ENCODE measurements around the gene FUS. TPM values are rescaled to one million over a fixed set of nuclear protein-coding genes. Genes with fewer than 3 reads are reported as not detected.

FUS gene
- total and polyA plus RNA-seq, 2 experiments from 2014 or later = 247 to 528 TPM

- Histone ChIP-seq H3K79me2 (replicated peaks; ENCODE audit: insufficient read depth) (peaks cover 8% of the 10 kb centered on the region; the same call in 1 of the 2 replicates), H3K36me3 (ENCODE audit: insufficient read depth) (peaks cover 9% of the 10 kb centered on the region), H3K4me3 (no peak overlapping the region; the same call in 1 of the 2 replicates), H4K20me1 (replicated peaks; ENCODE audit: insufficient read depth) (no peaks in the 10 kb centered on the region; the same call in 1 of the 2 replicates), H3K4me1 (ENCODE audit: insufficient read depth) (peaks cover 29% of the 10 kb centered on the region), H3K9me2 (ENCODE audit: insufficient read depth) (no peaks in the 10 kb centered on the region), H3F3A (replicated peaks; ENCODE audit: low read depth) (peaks cover 3% of the 10 kb centered on the region; the same call in 1 of the 2 replicates), H2AFZ (no peak overlapping the region), H3K4me2 (no peak overlapping the region), H3K27ac (ENCODE audit: low read depth) (no peak overlapping the region), H3K27me3 (ENCODE audit: insufficient read depth) (no peaks in the 10 kb centered on the region)
- peak overlapping the region; percentile 98 for H3K27ac Mint-ChIP-seq
- no peaks in the 10 kb centered on the region; the same call in 2 of the 3 replicates for H3K9me3 Mint-ChIP-seq
- no peak for TF ChIP-seq CREB1 (CRISPR knock-in tag; IDR thresholded peaks at IDR 0.05; ENCODE audit: low read depth)
- no peak for TF ChIP-seq ETS1 (IDR thresholded peaks at IDR 0.05)
- TF ChIP-seq ZNF114 (CRISPR knock-in tag; IDR thresholded peaks at IDR 0.05) = no peak
- TF ChIP-seq REST (IDR thresholded peaks at IDR 0.05; ENCODE audit: unreplicated experiment) = no peak
- TF ChIP-seq, protein P1, sequence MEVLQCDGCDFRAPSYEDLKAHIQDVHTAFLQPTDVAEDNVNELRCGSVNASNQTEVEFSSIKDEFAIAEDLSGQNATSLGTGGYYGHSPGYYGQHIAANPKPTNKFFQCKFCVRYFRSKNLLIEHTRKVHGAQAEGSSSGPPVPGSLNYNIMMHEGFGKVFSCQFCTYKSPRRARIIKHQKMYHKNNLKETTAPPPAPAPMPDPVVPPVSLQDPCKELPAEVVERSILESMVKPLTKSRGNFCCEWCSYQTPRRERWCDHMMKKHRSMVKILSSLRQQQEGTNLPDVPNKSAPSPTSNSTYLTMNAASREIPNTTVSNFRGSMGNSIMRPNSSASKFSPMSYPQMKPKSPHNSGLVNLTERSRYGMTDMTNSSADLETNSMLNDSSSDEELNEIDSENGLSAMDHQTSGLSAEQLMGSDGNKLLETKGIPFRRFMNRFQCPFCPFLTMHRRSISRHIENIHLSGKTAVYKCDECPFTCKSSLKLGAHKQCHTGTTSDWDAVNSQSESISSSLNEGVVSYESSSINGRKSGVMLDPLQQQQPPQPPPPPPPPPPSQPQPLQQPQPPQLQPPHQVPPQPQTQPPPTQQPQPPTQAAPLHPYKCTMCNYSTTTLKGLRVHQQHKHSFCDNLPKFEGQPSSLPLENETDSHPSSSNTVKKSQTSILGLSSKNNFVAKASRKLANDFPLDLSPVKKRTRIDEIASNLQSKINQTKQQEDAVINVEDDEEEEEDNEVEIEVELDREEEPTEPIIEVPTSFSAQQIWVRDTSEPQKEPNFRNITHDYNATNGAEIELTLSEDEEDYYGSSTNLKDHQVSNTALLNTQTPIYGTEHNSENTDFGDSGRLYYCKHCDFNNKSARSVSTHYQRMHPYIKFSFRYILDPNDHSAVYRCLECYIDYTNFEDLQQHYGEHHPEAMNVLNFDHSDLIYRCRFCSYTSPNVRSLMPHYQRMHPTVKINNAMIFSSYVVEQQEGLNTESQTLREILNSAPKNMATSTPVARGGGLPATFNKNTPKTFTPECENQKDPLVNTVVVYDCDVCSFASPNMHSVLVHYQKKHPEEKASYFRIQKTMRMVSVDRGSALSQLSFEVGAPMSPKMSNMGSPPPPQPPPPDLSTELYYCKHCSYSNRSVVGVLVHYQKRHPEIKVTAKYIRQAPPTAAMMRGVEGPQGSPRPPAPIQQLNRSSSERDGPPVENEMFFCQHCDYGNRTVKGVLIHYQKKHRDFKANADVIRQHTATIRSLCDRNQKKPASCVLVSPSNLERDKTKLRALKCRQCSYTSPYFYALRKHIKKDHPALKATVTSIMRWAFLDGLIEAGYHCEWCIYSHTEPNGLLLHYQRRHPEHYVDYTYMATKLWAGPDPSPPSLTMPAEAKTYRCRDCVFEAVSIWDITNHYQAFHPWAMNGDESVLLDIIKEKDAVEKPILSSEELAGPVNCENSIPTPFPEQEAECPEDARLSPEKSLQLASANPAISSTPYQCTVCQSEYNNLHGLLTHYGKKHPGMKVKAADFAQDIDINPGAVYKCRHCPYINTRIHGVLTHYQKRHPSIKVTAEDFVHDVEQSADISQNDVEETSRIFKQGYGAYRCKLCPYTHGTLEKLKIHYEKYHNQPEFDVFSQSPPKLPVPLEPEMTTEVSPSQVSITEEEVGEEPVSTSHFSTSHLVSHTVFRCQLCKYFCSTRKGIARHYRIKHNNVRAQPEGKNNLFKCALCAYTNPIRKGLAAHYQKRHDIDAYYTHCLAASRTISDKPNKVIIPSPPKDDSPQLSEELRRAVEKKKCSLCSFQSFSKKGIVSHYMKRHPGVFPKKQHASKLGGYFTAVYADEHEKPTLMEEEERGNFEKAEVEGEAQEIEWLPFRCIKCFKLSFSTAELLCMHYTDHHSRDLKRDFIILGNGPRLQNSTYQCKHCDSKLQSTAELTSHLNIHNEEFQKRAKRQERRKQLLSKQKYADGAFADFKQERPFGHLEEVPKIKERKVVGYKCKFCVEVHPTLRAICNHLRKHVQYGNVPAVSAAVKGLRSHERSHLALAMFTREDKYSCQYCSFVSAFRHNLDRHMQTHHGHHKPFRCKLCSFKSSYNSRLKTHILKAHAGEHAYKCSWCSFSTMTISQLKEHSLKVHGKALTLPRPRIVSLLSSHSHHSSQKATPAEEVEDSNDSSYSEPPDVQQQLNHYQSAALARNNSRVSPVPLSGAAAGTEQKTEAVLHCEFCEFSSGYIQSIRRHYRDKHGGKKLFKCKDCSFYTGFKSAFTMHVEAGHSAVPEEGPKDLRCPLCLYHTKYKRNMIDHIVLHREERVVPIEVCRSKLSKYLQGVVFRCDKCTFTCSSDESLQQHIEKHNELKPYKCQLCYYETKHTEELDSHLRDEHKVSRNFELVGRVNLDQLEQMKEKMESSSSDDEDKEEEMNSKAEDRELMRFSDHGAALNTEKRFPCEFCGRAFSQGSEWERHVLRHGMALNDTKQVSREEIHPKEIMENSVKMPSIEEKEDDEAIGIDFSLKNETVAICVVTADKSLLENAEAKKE (CRISPR knock-in tag; IDR thresholded peaks at IDR 0.05) = no peak
- no peak for TF ChIP-seq NANOG (IDR thresholded peaks at IDR 0.05; ENCODE audit: borderline replicate concordance)
- no peak for TF ChIP-seq EZH2phosphoT487 (IDR thresholded peaks at IDR 0.05; ENCODE audit: unreplicated experiment)
- TF ChIP-seq ZNF331 (CRISPR knock-in tag; IDR thresholded peaks at IDR 0.05; ENCODE audit: low read depth) = no peak
- H3K27me3 Mint-ChIP-seq (ENCODE audit: insufficient read depth, low read depth, poor library complexity) = peaks cover 27% of the 10 kb centered on the region
- H3K36me3 Mint-ChIP-seq (ENCODE audit: low read depth) = peaks cover 38% of the 10 kb centered on the region
- ATAC-seq = no peak
- peak overlapping the region; percentile 94 for H3K4me3 Mint-ChIP-seq
- no peak for DNase-seq (ENCODE audit: low spot score)
- peaks cover 56% of the 10 kb centered on the region for H3K4me1 Mint-ChIP-seq
Observed at GRCh38 chr16:31133046-31133501, 46.9 kb upstream of the FUS start.
